CD4-positive, alpha-beta T cell treated with Interleukin-4 for 4 hours (primary cell): ENCODE results near the gene SCFD2.
"Not testable (repeated sequence)": the region's sequence is repeated elsewhere in the genome, so short reads cannot be mapped to it uniquely, and the experiment has no call there.

Experiments used
- DNase-seq: peaks from one replicate; pipeline ENCODE4 v3.0.0-alpha.2; 2020

Gene SCFD2

GRCh38 chr4:53094040-53094439, 271.8 kb downstream of the SCFD2 start:
- DNase-seq = no peak

- no peak for DNase-seq
Measured at GRCh38 chr4:53089936-53090729, 275.7 kb downstream of the SCFD2 start.

DNA sequence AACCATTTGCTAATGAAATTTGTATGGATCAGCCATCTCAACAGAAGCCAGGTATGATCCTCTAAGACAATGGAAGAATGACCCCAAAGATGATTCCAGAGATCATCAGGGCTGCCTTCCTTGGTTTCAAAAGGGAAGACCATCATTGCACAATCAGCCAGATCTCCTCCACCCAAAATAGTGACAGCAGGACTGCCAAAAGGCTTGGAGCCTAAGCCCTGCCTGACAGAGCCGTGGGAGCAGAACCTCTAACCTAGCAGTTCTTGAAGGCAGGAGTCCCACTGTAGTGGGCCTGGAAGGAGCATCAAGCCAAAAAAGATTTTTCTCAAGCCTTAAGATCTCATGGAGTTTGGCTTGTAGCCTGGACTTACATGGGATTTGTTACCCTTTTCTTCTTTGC, 277.7 kb downstream of the SCFD2 start:
- DNase-seq = no peak

DNA sequence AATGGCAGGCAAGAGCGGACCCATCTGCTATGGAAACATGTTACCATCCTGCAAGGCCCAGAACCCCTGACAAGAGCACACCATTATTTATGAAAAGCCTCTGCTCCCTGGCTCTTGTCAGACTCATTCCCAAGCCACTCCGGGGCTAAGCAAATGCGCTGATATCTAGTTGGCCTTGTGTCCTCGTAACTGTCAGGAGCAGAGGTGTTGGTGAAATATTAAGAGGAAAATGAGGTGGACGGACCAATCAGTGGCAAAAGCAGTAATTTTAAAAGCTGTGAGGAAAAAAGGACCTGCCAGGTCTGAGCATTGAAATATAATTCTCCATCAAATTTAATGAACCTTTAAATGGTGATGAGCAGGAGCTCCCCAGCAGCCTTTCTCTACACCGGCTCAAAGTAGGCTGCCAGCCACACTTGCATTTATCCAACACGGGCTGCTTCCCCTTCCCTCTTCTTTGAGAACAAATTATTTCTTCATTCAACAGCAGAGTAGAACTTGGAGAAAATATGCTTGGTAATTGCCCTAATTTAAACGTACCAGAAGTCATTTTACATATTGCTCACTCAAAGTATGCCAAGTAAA, 289.4 kb downstream of the SCFD2 start:
- no peak for DNase-seq

GRCh38 chr4:53075162-53075785, 290.6 kb downstream of the SCFD2 start:
- DNase-seq = no peak

DNA sequence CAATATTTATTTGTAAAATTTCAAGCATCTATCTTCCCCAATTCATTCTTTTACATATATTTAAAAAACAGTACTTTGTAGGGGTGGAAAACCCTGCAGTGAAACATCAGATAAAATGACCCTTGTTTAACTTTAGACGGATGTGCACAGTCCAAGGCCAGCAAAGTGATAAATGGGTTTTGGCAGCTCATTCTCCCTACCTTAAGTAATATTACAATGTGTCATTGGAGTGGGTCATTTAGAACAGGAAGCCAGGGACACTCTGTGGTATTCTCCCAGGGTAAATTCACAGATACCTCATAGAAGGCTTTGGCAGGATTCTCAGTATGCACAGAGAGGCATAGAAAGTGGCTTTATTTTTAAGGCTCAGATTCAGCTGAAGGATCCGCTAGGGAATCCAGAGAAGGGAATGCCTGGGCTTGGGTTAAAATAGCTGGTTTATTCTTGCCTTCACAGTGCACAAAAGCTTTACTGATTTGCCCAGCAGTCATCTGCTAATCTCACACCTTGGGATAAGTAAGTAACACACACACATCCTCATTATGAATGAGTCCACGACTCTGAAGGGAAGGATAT, 297.0 kb downstream of the SCFD2 start:
- DNase-seq = no peak

DNA sequence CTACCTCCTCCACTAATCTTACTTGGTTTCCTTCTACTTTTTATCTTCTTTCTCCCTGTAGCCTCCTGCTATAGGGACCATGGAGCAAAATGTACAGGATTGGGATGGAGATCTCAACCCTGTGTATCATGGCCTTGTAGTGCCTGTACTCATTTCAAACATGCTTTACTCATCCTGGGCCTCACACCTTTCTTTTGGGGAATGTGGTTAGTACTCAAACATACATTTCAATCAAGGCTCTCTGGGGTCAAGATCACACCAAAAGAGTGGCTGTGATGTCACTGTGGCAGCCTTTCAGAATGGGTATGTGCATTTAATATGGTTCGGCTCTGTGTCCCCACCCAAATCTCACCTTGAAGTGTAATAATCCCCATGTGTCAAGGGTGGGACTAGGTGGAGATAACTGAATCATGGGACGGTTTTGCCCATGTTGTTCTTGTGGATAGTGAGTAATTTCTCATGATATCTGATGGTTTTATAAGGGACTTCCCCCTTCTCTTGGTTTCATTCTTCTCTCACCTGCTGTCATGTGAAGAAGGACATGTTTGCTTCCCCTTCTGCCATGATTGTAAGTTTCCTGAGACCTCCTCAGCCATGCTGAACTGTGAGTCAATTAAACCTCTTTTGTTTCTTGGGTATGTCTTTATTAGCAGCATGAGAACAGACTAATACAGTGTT, 298.6 kb downstream of the SCFD2 start:
- no peak for DNase-seq

DNA sequence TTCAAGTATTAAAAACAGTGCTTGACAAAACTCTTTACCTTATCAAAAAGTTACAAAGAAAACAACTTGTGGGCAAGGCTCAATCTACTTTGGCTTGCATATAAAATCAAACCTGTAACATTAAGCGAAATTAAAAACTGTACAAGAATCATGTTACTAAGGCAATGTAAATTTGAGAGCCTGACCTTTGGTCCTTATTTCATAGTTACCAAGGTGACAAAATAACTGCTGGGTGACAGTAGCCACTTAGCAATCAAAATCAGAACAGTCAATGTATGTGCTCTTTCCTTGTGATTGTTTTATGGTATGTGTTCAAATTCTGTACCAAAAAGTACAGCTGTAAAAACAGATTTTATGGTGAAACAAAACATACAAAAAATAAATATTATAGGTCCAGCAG, 299.7 kb downstream of the SCFD2 start:
- no peak for DNase-seq

DNA sequence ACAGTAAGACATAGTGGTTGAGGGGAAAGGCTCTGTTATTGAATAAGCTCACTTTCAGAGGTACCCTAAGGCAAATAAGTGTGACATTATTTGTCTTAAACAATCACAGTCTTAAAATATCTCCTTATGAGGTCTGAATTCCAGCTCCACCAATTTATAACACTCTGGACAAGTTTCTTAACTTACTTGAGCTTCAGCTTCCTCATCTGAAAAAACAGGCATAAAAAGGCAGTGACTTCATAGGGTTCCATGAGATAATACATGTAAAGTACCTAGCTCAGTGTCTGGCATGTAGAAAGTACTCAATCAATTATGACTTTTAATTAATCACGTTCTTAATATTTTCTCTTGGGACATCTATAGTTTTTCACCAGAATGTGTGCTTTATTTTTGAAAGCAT, 301.3 kb downstream of the SCFD2 start:
- DNase-seq = no peak

DNA sequence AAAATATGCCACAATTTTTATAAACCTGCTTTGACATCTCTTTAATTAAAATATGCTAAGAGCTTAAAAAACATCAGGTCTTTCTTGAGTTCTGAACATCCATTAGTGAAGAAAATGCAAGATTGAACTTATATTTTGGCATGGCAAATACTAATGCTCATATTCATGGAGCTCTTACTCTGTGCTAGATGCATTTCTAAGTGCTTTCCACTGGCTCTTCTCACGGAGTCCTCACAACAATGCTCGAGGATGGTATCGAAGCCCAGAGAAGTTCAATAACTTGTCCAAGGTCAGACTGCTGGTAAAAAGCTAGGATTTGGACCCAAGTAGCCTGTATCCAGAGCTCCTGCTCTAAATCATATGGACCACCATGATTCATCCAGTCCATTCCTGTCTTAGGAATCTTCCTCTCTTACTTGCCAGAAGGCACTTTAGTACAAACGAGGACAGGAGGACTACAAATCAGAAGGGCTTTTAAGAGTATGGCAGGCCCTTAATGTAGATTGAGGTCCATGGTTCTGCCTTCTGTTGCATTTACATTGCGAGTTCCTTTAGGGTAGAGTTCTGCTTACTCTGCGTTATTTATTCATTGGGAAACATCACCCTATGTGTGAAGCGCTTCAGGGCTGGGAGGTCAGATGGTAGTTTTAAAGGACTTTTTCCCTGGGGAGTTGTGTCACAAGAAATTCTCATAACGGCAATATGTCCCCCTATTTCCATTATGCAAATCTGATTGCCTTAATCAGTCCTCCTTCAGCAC, 304.6 kb downstream of the SCFD2 start:
- DNase-seq = no peak

DNA sequence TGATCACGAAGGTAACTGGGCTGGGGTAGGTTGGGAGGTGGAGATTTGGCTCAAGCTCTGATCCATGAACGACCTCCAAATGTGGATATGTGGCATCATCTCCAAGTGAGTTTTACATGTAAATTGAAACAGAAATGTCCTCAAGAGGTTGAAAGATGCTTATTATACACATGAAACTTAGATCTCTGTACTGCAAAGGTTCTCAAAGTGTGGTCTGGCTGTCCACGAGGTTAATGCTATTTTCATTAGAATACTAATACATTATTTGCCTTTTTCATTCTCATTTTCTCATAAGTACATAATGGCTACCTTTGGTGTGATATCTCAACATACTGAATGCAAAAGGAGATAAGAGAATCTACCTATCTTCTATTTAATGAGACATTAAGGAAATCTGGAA, 305.6 kb downstream of the SCFD2 start:
- no peak for DNase-seq

- DNase-seq = no peak
Measured at GRCh38 chr4:53059871-53060270, 306.0 kb downstream of the SCFD2 start.

DNA sequence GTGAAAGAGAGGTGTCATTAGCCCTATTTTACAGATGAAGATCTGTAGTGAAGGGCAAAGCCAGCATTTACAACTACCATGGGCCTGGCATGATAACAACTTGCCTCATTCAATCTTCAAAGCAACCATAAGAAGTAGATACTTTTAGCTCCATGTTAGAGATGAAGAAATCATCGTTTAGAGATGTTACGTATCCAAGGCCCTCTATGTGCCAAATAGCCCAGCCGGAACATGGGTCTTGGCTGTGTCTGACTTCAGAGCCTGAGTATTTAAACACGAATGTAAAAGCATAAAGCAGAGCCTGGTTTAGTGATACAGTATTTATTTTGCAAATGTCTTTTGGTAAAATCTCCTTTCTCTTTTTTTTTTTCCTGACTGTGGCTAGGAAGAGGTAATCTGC, 306.6 kb downstream of the SCFD2 start:
- no peak for DNase-seq

DNA sequence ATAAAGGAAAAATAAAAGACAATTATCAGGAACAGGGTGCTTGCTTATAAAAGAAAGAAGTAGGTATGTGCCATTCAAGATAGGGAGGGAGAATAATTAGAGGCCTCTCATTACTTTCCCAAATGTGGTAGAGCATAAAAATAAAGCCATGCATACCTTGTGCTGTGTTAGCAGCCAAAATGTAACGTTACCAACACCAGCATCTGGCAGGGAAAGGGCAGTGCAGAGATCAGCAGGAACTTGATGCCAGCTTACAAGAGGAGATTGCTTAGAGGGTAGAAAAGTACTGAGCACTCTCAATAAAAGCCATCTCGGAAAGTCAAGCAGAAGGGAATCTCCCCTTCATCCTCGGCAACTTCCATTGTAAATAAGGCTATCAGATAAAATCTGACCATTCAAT, 308.2 kb downstream of the SCFD2 start:
- no peak for DNase-seq

DNA sequence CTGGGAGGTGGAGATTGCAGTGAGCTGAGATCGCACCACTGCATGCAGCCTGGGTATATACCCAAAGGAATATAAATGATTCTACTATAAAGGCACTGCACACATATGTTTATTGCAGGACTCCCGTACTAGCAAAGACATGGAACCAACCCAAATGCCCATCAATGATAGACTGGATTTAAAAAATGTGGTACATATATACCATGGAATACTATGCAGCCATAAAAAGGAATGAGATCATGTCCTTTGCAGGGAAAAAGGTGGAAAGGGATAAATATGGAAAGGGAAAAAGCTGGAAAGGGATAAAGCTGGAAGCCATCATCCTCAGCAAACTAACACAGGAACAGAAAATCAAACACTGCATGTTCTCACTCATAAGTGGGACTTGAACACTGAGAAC, 308.8 kb downstream of the SCFD2 start:
- DNase-seq = not testable (repeated sequence)

- no peak for DNase-seq
Measured at GRCh38 chr4:53055716-53056403, 310.0 kb downstream of the SCFD2 start.

DNA sequence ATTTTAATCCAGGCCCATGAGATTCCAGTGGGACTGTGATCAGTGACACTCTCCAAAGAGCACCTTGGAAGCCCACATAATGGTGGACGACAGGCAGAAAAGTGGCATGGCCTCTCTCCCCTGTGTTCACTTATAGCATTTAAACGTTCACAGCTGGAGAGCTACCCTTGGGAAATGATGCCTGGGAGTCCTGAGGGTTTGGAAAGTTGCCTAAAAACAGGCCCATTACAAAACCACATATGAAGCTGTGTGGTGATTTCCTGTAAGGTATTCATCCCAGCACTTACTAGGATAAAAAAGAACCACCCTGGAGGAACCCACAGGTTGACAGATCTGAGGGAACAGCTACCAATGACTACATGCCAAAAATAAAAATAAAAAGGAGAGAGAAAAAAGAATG, 310.6 kb downstream of the SCFD2 start:
- DNase-seq = no peak

DNA sequence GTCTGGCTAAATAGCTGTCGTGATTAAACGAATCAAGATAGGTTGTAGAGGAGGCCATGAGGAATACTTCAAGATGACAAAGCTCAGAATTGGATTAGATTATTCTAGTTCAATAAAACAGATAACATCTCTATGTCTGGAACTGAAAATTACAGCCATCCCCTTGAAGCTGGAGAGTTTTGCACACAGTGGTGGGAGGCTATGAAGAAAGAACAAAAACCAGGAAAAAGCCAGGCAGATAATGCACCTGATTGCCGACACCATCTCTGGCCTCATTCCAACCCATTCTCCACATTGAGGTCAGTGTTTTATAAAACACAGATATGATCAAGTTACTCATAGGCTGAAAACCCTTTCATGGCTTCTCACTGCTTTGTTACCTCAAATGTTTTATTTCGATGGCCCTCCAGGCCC, 315.5 kb downstream of the SCFD2 start:
- no peak for DNase-seq

DNA sequence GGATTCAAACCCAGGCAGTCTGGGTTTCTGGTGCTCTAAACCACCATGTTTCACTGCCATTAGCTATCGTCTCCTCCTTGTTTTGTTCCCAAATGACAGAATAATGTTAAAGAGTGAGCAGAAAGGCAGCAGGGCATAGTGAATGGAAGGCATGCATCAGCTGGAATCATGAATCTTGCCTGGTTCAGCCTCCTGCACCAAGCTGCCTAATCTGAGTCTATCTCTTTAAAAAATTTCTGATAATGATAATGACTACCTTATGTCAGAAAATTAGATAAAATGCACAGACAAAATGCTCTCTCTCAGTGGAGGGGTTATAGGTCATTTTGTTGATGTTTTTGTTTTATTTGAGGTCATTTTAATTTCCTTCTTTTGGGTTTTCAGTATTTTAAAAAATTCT, 316.3 kb downstream of the SCFD2 start:
- DNase-seq = no peak

- no peak for DNase-seq
Measured at GRCh38 chr4:53044651-53044960, 321.3 kb downstream of the SCFD2 start.

DNA sequence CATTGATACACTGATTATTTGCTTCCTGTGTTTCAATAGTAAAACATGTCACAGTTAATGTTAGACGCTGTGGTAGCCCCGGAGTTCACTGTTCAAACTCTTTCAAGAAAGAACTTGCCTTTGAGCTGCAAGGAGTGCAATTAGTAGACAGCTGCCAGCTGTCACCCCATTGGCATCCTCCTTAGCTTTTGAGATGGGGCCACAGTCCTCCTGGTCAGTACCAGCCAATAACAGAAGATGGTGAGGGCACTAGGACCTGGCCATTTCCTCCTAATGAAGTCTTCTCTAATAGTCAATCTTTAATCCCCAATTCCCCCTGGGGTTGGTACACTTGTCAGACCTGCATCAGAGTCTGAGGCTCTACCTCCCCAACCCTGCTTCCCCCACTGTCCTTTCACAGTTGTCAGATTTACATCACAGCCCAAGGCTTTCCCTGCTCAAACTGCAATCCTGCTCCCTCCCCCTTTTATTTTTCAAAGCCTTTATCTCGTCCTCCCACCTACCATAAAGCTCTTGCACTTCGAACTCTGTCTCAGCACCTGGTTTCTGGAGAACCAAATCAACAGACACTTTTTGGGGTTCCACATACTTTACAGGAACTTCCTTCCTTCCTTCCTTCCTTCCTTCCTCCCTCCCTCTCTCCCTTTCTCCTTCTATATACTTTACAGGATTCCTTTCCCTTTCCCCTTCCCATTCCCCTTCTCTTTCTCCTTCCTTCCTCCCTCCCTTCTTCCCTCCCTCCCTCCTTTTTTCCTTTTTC, 321.8 kb downstream of the SCFD2 start:
- DNase-seq = no peak
